T-helper 17 cell (primary cell): ENCODE results near the gene FKBP1C. TPM values are rescaled to one million over a fixed set of nuclear protein-coding genes. Genes with fewer than 3 reads are reported as not detected.
"Not testable (repeated sequence)": the region's sequence is repeated elsewhere in the genome, so short reads cannot be mapped to it uniquely, and the experiment has no call there.

ENCODE experiments used
- ATAC-seq: fragments of 150-1000 bp; cut with Tn5 transposase; 2 replicates; pipeline ENCODE4 v1.10.0; 2021; ENCODE audit warnings: mild to moderate bottlenecking, moderate library complexity
- DNase-seq, 3 donors: peaks; one replicate each; pipeline versions ENCODE4 v3.0.0 to v3.0.0-alpha.2; 2020 to 2021
- H3K9me3 ChIP-seq: one replicate; pipeline ENCODE4 v1.7.0; 2013; ENCODE audit warnings: low read length, mild to moderate bottlenecking; ENCODE audit not compliant: control insufficient read depth, poor library complexity, severe bottlenecking
- H3K27ac Mint-ChIP-seq: one replicate; pipeline ENCODE4 v1.8.0; 2022; ENCODE audit warnings: mild to moderate bottlenecking, moderate library complexity, mixed read lengths
- H3K27me3 Mint-ChIP-seq: one replicate; pipeline ENCODE4 v1.8.0; 2022; ENCODE audit warnings: mixed read lengths
- H3K36me3 Mint-ChIP-seq: one replicate; pipeline ENCODE4 v1.8.0; 2022; ENCODE audit warnings: low read depth, mixed read lengths
- H3K4me1 Mint-ChIP-seq: one replicate; pipeline ENCODE4 v1.8.0; 2022; ENCODE audit warnings: mild to moderate bottlenecking, mixed read lengths
- H3K4me3 Mint-ChIP-seq: one replicate; pipeline ENCODE4 v1.8.0; 2022; ENCODE audit warnings: mild to moderate bottlenecking, moderate library complexity, mixed read lengths
- total RNA-seq, 4 donors: library from RNA in 2 of 4; stranded (reverse) in 2 of 4; gene quantifications; one replicate each; pipeline ENCODE4 v1.2.3 and lab custom pipeline; 2022 to 2026

FKBP1C gene
- total RNA-seq (not detected), total RNA-seq (lab: John Stamatoyannopoulos, UW) (0.35 to 0.38 reads per million in 2 donors)

DNA sequence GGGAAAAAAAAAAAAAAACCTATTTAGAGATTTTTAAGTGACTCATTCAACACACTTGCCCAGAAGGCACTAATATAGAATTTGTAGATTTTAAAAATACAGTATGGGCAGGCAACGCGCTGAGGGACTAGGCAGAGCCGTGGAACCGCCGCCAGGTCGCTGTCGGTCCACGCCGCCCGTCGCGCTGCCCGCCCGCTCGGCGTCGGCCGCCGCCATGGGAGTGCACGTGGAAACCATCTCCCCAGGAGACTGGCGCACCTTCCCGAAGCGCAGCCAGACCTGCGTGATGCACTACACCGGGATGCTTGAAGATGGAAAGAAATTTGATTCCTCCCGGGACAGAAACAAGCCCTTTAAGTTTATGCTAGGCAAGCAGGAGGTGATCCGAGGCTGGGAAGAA lies at the start of gene FKBP1C:
TSS of gene FKBP1C (plus strand) at position 127 of the 400 bp plus-strand sequence.
- DNase-seq, H3K4me3 Mint-ChIP-seq, H3K36me3 Mint-ChIP-seq, H3K27ac Mint-ChIP-seq, ATAC-seq, H3K4me1 Mint-ChIP-seq, H3K27me3 Mint-ChIP-seq, H3K9me3 ChIP-seq: not testable (repeated sequence)

DNA sequence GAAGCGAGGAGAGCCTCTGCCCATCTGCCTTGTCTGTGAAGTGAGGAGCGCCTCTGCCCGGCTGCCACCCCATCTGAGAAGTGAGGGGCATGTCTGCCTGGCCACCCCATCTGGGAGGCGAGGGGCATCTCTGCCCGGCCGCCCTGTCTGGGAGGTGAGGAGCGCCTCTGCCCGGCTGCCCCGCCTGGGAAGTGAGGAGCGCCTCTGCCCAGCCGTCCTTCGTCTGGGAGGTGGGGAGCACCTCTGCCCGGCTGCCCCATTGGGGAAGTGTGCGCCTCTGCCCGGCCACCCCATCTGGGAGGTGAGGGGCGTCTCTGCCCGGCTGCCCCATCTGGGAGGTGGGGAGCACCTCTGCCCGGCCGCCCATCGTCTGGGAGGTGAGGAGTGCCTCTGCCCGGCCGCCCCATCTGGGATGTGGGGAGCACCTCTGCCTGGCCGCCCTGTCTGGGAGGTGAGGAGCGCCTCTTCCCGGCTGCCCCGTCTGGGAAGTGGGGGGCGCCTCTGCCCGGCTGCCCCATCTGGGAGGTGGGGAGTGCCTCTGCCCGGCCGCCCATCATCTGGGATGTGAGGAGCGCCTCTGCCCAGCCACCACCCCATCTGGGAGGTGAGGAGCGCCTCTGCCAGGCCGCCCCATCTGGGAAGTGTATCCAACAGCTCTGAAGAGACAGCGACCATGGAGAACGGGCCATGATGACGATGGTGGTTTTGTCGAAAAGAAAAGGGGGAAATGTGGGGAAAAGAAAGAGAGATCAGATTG lies 47.0 kb upstream of the FKBP1C start:
- H3K4me1 Mint-ChIP-seq, DNase-seq, H3K27me3 Mint-ChIP-seq, ATAC-seq, H3K27ac Mint-ChIP-seq, H3K9me3 ChIP-seq, H3K36me3 Mint-ChIP-seq, H3K4me3 Mint-ChIP-seq: not testable (repeated sequence)

DNA sequence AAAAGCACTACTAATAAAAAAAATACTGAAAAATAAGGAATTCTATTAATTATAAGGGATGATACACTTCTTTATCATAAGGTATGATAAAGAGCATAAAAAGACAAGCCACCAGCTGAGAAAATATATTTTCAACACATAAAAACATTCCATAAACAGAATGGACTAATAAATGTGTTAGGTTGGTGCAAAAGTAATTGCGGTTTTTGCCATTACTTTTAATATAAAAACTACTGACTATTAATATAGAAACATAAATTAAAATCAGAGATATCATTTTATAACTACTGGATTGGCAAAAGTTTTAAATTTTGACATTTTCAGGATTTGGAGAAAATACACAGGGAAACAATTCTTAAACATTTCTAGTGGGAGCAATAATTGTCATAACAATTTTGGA lies 37.1 kb upstream of the FKBP1C start:
- Mint-ChIP-seq H3K27ac (no peak overlapping the region), H3K36me3 (no peaks in the 10 kb centered on the region), H3K4me3 (no peak overlapping the region), H3K4me1 (no peaks in the 10 kb centered on the region), H3K27me3 (no peaks in the 10 kb centered on the region)
- ATAC-seq = no peak
- no peaks in the 10 kb centered on the region for H3K9me3 ChIP-seq
- DNase-seq = no peak

DNA sequence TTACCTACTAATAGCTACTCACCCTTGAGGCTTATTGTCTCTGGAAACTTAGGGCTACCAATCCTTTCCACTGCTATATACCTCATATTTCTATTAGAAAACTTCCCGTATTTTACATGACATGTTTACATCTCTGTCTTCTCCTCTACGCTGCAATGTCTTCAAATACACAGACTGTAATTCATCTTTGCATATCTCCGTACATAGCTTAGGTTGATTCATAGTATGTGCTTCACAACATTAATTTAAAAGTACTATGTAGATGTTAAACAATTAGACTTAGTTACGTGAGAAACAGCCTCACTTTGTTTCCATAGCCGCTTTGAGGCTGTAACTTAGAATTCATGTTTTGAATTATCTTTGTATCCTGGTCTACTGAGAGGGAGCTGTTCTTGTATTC lies 35.1 kb upstream of the FKBP1C start:
- ATAC-seq = no peak
- Mint-ChIP-seq H3K27me3 (no peaks in the 10 kb centered on the region), H3K4me1 (no peaks in the 10 kb centered on the region), H3K36me3 (no peaks in the 10 kb centered on the region), H3K4me3 (no peak overlapping the region), H3K27ac (no peak overlapping the region)
- no peak for DNase-seq
- H3K9me3 ChIP-seq = no peaks in the 10 kb centered on the region

DNA sequence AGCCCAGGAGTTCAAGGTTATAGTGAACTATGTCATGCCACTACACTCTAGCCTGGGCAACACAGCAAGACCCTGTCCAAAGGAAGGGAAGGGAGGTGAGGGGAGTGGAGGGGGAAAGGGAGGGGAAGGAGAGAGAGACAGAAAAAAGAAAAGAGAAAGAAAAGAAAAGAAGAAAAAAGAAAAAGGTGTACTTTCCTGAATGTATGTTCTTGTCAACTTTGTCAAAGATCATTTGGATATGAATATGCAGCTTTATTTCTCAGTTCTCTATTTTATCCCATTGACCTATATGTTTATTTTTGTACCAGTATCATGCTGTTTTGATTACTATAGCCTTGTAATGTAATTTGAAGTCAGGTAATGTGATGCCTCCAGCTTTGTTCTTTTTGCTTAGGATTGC lies 30.9 kb upstream of the FKBP1C start:
- ATAC-seq = no peak

DNA sequence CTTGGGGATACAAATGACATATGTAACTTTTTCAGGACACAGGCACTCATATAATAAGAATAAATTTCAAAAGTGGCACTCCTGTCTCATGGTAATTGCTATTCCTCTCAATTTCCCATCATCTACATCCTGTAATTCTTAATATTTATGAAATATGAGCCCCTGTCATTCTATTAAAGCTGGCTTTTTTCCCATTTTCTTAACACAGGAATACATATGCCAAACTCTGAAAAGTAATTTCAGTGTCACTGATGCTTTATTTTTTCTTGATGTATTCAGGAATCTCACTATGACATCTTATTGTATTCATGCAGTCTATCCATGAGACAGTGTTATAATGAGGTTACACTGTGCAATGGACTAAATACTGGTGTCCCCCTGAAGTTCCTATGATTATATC lies 24.3 kb upstream of the FKBP1C start:
- Mint-ChIP-seq H3K36me3 (no peaks in the 10 kb centered on the region), H3K4me3 (no peak overlapping the region), H3K4me1 (no peaks in the 10 kb centered on the region), H3K27me3 (no peaks in the 10 kb centered on the region), H3K27ac (no peak overlapping the region)
- ATAC-seq (no peak), DNase-seq (no peak)
- H3K9me3 ChIP-seq = no peaks in the 10 kb centered on the region

More for the DNA sequence above, 30.9 kb upstream of the FKBP1C start:
- no peak overlapping the region for H3K27ac Mint-ChIP-seq
- no peaks in the 10 kb centered on the region for H3K9me3 ChIP-seq
- no peaks in the 10 kb centered on the region for H3K36me3 Mint-ChIP-seq
- H3K4me1 Mint-ChIP-seq = no peaks in the 10 kb centered on the region
- DNase-seq = no peak
- no peaks in the 10 kb centered on the region for H3K27me3 Mint-ChIP-seq
- no peak overlapping the region for H3K4me3 Mint-ChIP-seq

DNA sequence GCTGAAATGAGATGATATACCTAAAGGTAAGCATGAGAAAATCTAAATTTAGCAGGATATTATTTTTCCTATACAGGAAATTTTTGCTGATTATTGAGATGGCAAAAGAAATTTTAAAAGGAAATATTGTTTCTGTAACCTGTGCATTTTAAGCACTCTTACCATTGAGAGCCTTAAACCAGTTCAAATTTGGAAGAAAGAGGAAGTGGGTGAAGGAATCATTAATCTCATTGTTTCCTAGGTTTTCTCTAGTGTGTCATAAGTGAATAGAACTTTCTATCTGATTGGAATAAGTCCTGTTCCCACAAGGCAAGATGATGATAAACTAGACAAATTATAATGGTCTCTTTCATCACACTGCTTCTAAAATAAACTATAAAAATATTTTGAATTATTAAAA lies 22.4 kb upstream of the FKBP1C start:
- Mint-ChIP-seq H3K4me3 (no peak overlapping the region), H3K27me3 (no peaks in the 10 kb centered on the region), H3K36me3 (no peaks in the 10 kb centered on the region), H3K27ac (no peak overlapping the region), H3K4me1 (no peaks in the 10 kb centered on the region)
- DNase-seq = no peak
- no peaks in the 10 kb centered on the region for H3K9me3 ChIP-seq
- ATAC-seq = no peak

DNA sequence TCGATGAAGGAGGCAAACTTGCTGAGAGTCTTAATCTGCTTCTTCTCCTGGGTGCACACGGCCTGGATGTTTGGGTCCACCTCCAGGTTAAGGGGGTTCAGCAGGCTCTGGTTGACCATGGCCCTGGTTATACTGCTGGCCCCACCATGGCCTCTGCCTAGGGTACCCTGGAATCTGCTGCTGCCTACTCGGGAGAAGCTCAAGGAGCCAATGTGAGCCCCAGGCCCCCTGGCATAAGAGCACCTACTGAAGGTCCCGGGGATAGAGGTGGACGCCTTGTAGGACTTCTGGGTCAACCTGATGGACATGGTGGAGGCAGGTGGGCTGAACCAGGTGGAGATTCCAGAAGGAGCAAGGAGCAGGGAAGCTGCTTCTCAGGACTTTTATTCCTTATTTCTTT lies 17.9 kb upstream of the FKBP1C start:
- H3K27me3 Mint-ChIP-seq = no peaks in the 10 kb centered on the region
- DNase-seq (no peak), ATAC-seq (no peak)
- no peaks in the 10 kb centered on the region for H3K36me3 Mint-ChIP-seq
- H3K9me3 ChIP-seq = no peaks in the 10 kb centered on the region
- no peaks in the 10 kb centered on the region for H3K4me1 Mint-ChIP-seq
- H3K27ac Mint-ChIP-seq = no peak overlapping the region
- H3K4me3 Mint-ChIP-seq = no peak overlapping the region

DNA sequence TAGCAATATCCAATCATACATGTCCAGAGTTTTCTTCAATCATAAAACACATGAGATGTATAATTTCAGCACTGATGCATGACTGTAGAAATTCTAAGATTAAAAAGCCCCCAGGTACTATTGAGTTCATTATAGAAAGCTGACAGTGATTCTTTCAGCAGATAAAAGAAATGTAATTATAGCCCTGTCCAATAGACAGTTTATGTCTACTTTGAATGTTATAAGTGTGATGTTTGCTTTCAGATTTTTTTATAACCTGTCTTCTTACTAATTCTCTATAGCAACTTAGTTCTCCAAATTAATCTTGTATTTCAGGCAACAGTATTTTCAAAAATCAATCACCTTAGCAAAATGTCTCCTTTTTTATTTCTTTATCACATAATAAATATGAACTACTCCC lies 13.5 kb upstream of the FKBP1C start:
- no peaks in the 10 kb centered on the region for H3K9me3 ChIP-seq
- no peaks in the 10 kb centered on the region for H3K27me3 Mint-ChIP-seq
- no peak overlapping the region for H3K4me3 Mint-ChIP-seq
- no peaks in the 10 kb centered on the region for H3K36me3 Mint-ChIP-seq
- no peaks in the 10 kb centered on the region for H3K4me1 Mint-ChIP-seq
- ATAC-seq (no peak), DNase-seq (no peak)
- H3K27ac Mint-ChIP-seq = no peak overlapping the region

DNA sequence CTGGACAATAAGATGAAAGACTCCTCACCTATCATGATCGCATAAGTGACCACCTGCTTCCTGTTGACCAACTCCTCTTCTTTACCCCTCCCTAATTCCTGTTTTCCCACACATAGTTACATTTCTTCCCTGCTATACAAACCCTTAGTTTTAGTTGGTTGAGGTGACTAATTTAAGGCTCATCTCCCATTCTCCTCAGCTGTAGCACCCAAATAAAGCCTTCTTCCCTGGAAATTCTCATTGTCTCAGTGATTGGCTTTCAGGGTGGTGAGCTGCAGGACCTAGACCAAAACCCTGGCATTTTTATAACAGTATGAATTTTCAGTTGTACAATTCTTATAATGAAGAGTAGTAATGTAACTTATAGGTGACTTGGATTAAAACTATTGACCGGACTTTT lies 2.1 kb downstream of the FKBP1C start:
- H3K9me3 ChIP-seq = no peaks in the 10 kb centered on the region
- DNase-seq (no peak), ATAC-seq (no peak)
- no peak overlapping the region for H3K27ac Mint-ChIP-seq
- H3K4me1 Mint-ChIP-seq = no peaks in the 10 kb centered on the region
- H3K27me3 Mint-ChIP-seq = no peaks in the 10 kb centered on the region
- H3K36me3 Mint-ChIP-seq = no peaks in the 10 kb centered on the region
- H3K4me3 Mint-ChIP-seq = no peak overlapping the region

DNA sequence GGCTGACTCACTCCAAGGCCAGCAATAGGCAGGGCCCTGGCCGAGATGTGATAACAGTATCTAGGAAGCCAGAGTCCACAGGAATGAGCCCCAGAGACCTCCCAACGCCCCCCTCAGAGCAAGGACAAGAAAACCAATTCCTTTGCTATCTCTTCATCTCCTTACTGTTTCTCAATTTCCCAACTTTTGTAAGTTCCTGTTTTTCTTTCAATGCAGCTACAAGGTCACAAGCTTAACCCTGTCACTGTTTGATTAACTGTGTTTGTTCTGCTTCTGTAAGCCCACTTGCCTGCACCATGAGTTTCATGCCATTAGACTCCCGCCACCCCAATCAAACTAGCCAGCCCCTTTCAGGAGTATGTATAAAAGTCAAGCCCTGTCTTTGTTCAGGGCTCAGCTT lies 3.5 kb downstream of the FKBP1C start:
- no peak overlapping the region for H3K27ac Mint-ChIP-seq
- no peak overlapping the region for H3K4me3 Mint-ChIP-seq
- H3K4me1 Mint-ChIP-seq = no peaks in the 10 kb centered on the region
- ATAC-seq (no peak), DNase-seq (no peak)
- no peaks in the 10 kb centered on the region for H3K36me3 Mint-ChIP-seq
- no peaks in the 10 kb centered on the region for H3K27me3 Mint-ChIP-seq
- no peaks in the 10 kb centered on the region for H3K9me3 ChIP-seq

DNA sequence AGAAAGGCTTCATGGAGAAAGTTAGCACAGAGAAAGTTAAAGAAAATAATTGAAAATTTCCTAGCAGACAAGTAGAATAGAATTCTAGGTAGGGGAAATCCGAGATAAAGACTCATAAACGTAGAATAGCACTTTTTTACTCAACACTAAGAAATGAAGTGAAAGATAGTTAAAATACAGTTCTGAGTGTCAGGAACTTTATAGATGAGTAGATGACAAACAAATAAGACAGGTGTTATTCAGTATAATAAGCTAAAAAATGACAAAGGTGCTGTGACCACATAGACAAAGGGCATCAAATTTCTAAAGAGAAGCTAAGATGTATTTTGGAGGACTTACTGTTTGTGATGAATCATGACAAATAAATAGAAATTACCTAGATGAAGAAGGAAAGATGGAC lies 12.9 kb downstream of the FKBP1C start:
- Mint-ChIP-seq H3K27me3 (no peaks in the 10 kb centered on the region), H3K4me3 (no peak overlapping the region), H3K36me3 (no peaks in the 10 kb centered on the region), H3K27ac (no peak overlapping the region), H3K4me1 (no peaks in the 10 kb centered on the region)
- ATAC-seq (no peak), DNase-seq (no peak)
- H3K9me3 ChIP-seq = no peaks in the 10 kb centered on the region

DNA sequence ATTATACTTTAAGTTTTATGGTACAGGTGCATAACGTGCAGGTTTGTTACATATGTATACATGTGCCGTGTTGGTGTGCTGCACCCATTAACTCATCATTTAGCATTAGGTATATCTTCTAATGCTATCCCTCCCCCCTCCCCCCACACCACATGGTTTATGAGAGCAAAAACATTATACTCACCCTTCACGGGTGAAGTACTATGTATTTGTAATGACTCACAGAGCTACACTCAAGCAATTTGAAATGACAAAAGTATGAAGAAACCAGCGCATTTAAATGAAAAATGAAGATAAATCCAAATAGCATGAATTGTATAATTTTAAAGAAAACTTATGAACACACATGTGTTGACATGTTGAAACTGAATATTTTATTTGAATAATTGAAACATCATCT lies 14.7 kb downstream of the FKBP1C start:
- not testable (repeated sequence) for H3K36me3 Mint-ChIP-seq, H3K4me3 Mint-ChIP-seq, DNase-seq, H3K4me1 Mint-ChIP-seq, H3K27me3 Mint-ChIP-seq, H3K9me3 ChIP-seq, ATAC-seq, H3K27ac Mint-ChIP-seq
